Endothelial cell of umbilical vein (primary cell): Measurements from ENCODE around the gene PIGH. TPM values are rescaled to one million over a fixed set of nuclear protein-coding genes. Genes with fewer than 3 reads are reported as not detected.

ENCODE experiments used
- BruUV-seq: library from RNA; stranded (reverse); fragments of 400-500 nt; replicated peaks from 2 replicates; lab custom pipeline; 2021; lab: Mats Ljungman, UMichigan
- CTCF ChIA-PET: fragments of 300-600, 350-600 bp; sonication (Branson Sonifier 250); formaldehyde crosslinking; loops from one replicate; lab custom pipeline; 2021; ENCODE audit warnings: antibody characterized with exemption, inconsistent platforms; lab: Charles Lee
- POLR2A ChIA-PET: fragments of 300-600, 350-600 bp; sonication (Branson Sonifier 250); formaldehyde crosslinking; loops from one replicate; lab custom pipeline; 2021; ENCODE audit warnings: antibody characterized with exemption, inconsistent platforms; lab: Charles Lee
- DNase-seq: peaks from one replicate; pipeline ENCODE4 v3.0.0-alpha.2; 2011; ENCODE audit warnings: low read depth, low spot score
- FAIRE-seq: peaks from 2 replicates; lab custom pipeline; 2011; peaks lifted over from hg19 to GRCh38; lab: Jason Lieb, UNC
- H2AFZ ChIP-seq: 2 replicates; pipeline ENCODE4 v1.6.0; 2012; ENCODE audit warnings: low read depth, low read length, control low read depth, inconsistent platforms
- H3K27ac ChIP-seq: 2 replicates; pipeline ENCODE4 v1.5.1; 2011; ENCODE audit warnings: low read depth, mild to moderate bottlenecking, control low read depth, low read length, moderate library complexity; ENCODE audit not compliant: insufficient read depth
- H3K27me3 ChIP-seq, 2 experiments: 2 replicates each; pipeline versions ENCODE4 v1.6.0 to v1.6.1; 2011; ENCODE audit warnings: low read length in 2 of 2, mixed read lengths in 1 of 2; ENCODE audit not compliant: control insufficient read depth in 2 of 2, insufficient read depth in 2 of 2
- H3K36me3 ChIP-seq, 2 experiments: 2 replicates in 1 of 2; 3 replicates in 1 of 2; pipeline ENCODE4 v1.5.1; 2011; ENCODE audit warnings: low read length in 2 of 2, mild to moderate bottlenecking in 1 of 2, moderate library complexity in 1 of 2; ENCODE audit not compliant: control insufficient read depth in 2 of 2, insufficient read depth in 2 of 2; ENCODE audit errors: extremely low read depth in 1 of 2
- H3K4me1 ChIP-seq: 3 replicates; pipeline ENCODE4 v1.5.1; 2011; ENCODE audit warnings: mild to moderate bottlenecking, low read length; ENCODE audit not compliant: control insufficient read depth, insufficient read depth; ENCODE audit errors: extremely low read depth
- H3K4me2 ChIP-seq: 2 replicates; pipeline ENCODE4 v1.6.1; 2011; ENCODE audit warnings: low read length, control low read depth, mixed read lengths; ENCODE audit not compliant: insufficient read depth
- H3K4me3 ChIP-seq, 3 experiments: fragments of 200-600 bp in 1 of 3; sonication (generic), shearing (Covaris generic) in 1 of 3; replicated peaks in 1 of 3; 2 replicates each; pipeline ENCODE4 v1.5.1; 2011 to 2016; ENCODE audit warnings: control low read depth in 3 of 3, low read length in 3 of 3, mild to moderate bottlenecking in 2 of 3, inconsistent platforms in 1 of 3, low read depth in 1 of 3, moderate library complexity in 1 of 3; ENCODE audit not compliant: insufficient read depth in 1 of 3
- H3K79me2 ChIP-seq: 2 replicates; pipeline ENCODE4 v1.6.0; 2012; ENCODE audit warnings: low read length, inconsistent platforms; ENCODE audit not compliant: control insufficient read depth, insufficient read depth
- H3K9ac ChIP-seq: replicated peaks from 2 replicates; pipeline ENCODE3; 2011; ENCODE audit warnings: low read length, control low read depth; ENCODE audit not compliant: insufficient read depth; ENCODE audit errors: extremely low read depth
- H3K9me1 ChIP-seq: replicated peaks from 3 replicates; pipeline ENCODE4 v1.6.0; 2011; ENCODE audit warnings: mild to moderate bottlenecking, low read length; ENCODE audit not compliant: control insufficient read depth, insufficient read depth; ENCODE audit errors: extremely low read depth
- H3K9me3 ChIP-seq: replicated peaks from 2 replicates; pipeline ENCODE4 v1.5.1; 2012; ENCODE audit warnings: low read length, inconsistent platforms; ENCODE audit not compliant: control insufficient read depth, insufficient read depth
- H4K20me1 ChIP-seq: replicated peaks from 2 replicates; pipeline ENCODE3; 2011; ENCODE audit warnings: mild to moderate bottlenecking, low read length; ENCODE audit not compliant: control insufficient read depth, insufficient read depth; ENCODE audit errors: extremely low read depth
- EZH2 ChIP-seq: IDR thresholded peaks from 2 replicates; pipeline ENCODE4 v1.6.1; 2012; ENCODE audit warnings: borderline replicate concordance, low read depth, mild to moderate bottlenecking, moderate library complexity, low read length, inconsistent platforms; ENCODE audit not compliant: severe bottlenecking
- FOS ChIP-seq: IDR thresholded peaks from 2 replicates; pipeline ENCODE4 v1.6.1; 2011; ENCODE audit warnings: mild to moderate bottlenecking, low read length, moderate library complexity, borderline replicate concordance; ENCODE audit not compliant: insufficient read depth
- GATA2 ChIP-seq: IDR thresholded peaks from 2 replicates; pipeline ENCODE4 v1.7.0; 2011; ENCODE audit warnings: low read depth, mild to moderate bottlenecking, moderate library complexity, mixed read lengths, low read length; ENCODE audit not compliant: insufficient read length, insufficient read depth
- JUN ChIP-seq: IDR thresholded peaks from 2 replicates; pipeline ENCODE4 v1.6.1; 2011; ENCODE audit warnings: borderline replicate concordance, low read depth; ENCODE audit not compliant: insufficient read length, insufficient read depth
- MYC ChIP-seq: IDR thresholded peaks from one replicate; pipeline ENCODE4 v1.6.1; 2011; ENCODE audit warnings: mild to moderate bottlenecking, low read depth, low read length
- POLR2A ChIP-seq: IDR thresholded peaks from 2 replicates; pipeline ENCODE4 v1.6.1; 2012; ENCODE audit warnings: low read depth, mild to moderate bottlenecking, control low read depth, low read length
- POLR2AphosphoS5 ChIP-seq: IDR thresholded peaks from 2 replicates; pipeline ENCODE4 v1.6.1; 2012; ENCODE audit warnings: low read depth, mild to moderate bottlenecking, control low read depth, low read length, moderate library complexity; ENCODE audit not compliant: insufficient read depth
- dilution Hi-C: fragments of 300-500 bp; cut with MboI; formaldehyde crosslinking; loops from one replicate; pipeline ENCODE4 v1.15.0; 2019; ENCODE audit warnings: low sequenced_read_pairs; ENCODE audit not compliant: extremely low pct_ligation_motif_present
- intact Hi-C: fragments of 100-400 bp; cut with micrococcal nuclease; formaldehyde crosslinking; loops from one replicate; pipeline ENCODE4 v1.10.0; 2022
- polyA plus RNA-seq, 4 experiments: library from polyadenylated mRNA; depleted of rRNA in 3 of 4; stranded (reverse) in 3 of 4; unstranded in 1 of 4; fragments of >200 nt; gene quantifications; 2 replicates each; pipeline versions ENCODE4 v1.2.1 to v1.2.3, GENCODE V29; 2011 to 2012; ENCODE audit warnings: missing spikeins in 1 of 4
- total RNA-seq: library from RNA; stranded (reverse); gene quantifications from 2 replicates; pipeline ENCODE4 v1.2.3, GENCODE V29; 2021
- TF ChIP-seq, protein P1 (sequence below): IDR thresholded peaks from 2 replicates; pipeline ENCODE4 v1.6.1; 2011; ENCODE audit not compliant: insufficient read depth, insufficient read length
- TF ChIP-seq, protein P2 (sequence below), 2 donors: IDR thresholded peaks; 1 replicate in 1 of 2; 2 replicates in 1 of 2; pipeline ENCODE4 v1.5.1; 2011; ENCODE audit warnings: low read length in 2 of 2, mild to moderate bottlenecking in 2 of 2, moderate library complexity in 2 of 2, control low read depth in 1 of 2, inconsistent platforms in 1 of 2, low read depth in 1 of 2; ENCODE audit not compliant: insufficient read depth in 1 of 2; ENCODE audit errors: extremely low read depth in 1 of 2

The PIGH gene
- total and polyA plus RNA-seq, 2 donors (not counting 3 experiments of a cell fraction or from before 2014, with no cell fraction given), result 12.3 to 18.0 TPM

DNA sequence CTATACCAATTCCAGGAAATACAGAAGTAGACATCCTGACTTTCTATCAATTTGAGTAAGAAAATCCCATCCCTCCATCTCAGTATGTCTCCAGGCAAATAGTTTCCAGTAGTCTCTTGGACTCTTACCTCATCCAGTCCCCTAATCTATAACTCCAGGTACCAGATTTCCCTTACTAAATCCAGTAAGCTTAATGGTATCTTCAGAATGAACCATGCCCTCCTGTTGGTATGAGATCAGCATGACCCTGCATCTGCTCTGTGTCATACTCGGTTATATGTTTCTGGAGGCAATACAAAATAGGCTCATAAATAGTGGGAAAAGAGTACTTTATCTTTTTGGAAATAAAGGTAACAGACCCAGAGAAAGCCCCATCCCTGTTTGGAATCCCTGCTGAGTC is 18.4 kb downstream of the PIGH start:
- DNase-seq (no peak), FAIRE-seq (no peak)
- Histone ChIP-seq H3K4me3 (no peak overlapping the region), H3K4me1 (no peaks in the 10 kb centered on the region), H3K36me3 (no peaks in the 10 kb centered on the region), H3K27ac (no peak overlapping the region), H2AFZ (no peak overlapping the region), H3K27me3 (peaks cover 0 to 2% of the 10 kb centered on the region in 2 experiments), H3K9ac (no peak overlapping the region), H4K20me1 (no peaks in the 10 kb centered on the region), H3K79me2 (no peaks in the 10 kb centered on the region), H3K9me1 (no peaks in the 10 kb centered on the region), H3K9me3 (no peaks in the 10 kb centered on the region), H3K4me2 (no peak overlapping the region)
- TF ChIP-seq EZH2, result no peak
- TF ChIP-seq POLR2A, result no peak
- TF ChIP-seq, protein P1, sequence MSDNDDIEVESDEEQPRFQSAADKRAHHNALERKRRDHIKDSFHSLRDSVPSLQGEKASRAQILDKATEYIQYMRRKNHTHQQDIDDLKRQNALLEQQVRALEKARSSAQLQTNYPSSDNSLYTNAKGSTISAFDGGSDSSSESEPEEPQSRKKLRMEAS, result no peak
- no peak for TF ChIP-seq GATA2
- TF ChIP-seq POLR2AphosphoS5, result no peak
- no peak for TF ChIP-seq MYC
- no peak for TF ChIP-seq FOS
- TF ChIP-seq, protein P2, sequence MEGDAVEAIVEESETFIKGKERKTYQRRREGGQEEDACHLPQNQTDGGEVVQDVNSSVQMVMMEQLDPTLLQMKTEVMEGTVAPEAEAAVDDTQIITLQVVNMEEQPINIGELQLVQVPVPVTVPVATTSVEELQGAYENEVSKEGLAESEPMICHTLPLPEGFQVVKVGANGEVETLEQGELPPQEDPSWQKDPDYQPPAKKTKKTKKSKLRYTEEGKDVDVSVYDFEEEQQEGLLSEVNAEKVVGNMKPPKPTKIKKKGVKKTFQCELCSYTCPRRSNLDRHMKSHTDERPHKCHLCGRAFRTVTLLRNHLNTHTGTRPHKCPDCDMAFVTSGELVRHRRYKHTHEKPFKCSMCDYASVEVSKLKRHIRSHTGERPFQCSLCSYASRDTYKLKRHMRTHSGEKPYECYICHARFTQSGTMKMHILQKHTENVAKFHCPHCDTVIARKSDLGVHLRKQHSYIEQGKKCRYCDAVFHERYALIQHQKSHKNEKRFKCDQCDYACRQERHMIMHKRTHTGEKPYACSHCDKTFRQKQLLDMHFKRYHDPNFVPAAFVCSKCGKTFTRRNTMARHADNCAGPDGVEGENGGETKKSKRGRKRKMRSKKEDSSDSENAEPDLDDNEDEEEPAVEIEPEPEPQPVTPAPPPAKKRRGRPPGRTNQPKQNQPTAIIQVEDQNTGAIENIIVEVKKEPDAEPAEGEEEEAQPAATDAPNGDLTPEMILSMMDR (IDR thresholded peaks at IDR 0.05; ENCODE audit: extremely low read depth in 1 of 2, insufficient read depth in 1 of 2, low read depth in 1 of 2, low read length in 2 of 2), result no peak
- TF ChIP-seq JUN, result no peak
- CTCF ChIA-PET, result interaction anchor here (1.1 to 13.7 kb wide), 9 partner anchors 9 to 154 kb away, joined by 3 to 394 read pairs (median 19); partner anchors contain the start of genes PIGH, RDH11 and RDH12
- POLR2A ChIA-PET, result no interaction called here
- intact Hi-C loops (no loop called here), dilution Hi-C loops (no loop called here)
- BruUV-seq, result no TSS peak
